Activated T-cell treated with anti-CD3 and anti-CD28 coated beads for 48 hours (primary cell): Measurements from ENCODE around the gene DAG1.
A peak's percentile ranks its signal among the peaks of the same experiment; 100 is the strongest.

Experiments used
- DNase-seq: peaks from one replicate; pipeline ENCODE4 v3.0.0-alpha.2; 2020; ENCODE audit warnings: low read depth

DAG1 gene

DNA sequence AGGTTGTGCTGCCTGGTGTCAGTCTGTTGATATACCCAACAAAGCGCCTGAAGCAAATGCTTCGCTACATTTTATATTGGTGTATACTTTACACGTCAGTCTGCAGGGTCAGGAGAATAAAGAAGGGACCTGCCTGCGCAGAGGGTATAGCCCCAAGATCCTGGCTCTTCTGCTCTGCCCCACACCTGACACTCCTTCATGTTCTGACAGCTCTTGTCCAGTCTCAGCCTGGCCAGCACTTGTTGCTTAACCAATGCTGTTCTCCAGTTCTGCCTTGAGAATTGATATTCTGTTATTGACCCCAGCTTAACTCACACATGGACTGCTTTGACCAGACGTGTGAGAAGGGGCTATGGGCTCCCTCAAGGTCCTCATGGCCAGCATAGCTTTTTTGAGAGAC, 48.4 kb downstream of the DAG1 start:
- DNase-seq = no peak

DNA sequence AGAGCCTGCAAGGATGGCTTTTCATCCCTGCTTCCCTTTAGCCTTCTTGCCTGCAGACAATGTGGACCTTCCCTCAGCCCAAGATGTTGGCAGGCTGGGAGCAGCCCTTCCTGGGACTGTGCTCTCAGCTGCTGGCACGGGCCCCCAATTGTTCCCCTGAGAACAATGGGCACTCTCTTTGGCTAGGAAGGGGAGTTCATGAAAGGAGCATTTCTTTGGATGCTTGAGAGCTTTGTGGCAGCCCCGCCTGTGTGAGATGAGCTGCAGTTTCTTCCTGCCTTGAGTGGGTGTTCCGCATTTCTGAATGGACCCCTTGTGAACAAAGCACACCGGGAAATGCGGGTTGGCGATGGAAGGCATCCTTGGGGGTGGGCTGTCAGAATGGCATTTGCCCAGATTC, 49.2 kb downstream of the DAG1 start:
- no peak for DNase-seq

DNA sequence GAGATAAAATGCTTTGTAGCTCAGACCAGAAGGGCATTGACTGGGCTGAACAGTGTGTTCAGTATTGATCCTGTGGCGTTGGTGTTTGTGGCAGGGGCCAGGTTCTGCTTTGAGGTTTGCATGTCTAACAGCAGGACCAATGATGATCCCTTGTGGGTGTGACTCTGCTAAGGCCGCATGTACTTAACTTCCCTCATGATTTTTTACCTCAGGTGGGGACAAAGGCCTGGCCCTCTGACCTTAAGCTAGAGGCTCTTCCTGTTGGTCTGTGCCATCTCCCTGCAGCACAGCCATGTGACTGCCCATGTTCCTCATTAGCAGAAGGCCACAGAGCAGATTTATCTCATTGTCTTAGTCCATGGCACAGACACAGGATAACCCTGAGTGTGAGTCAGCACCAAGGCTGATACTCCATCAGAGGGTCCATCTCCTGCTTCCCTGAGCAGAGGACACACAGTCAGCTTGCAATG, 49.9 kb downstream of the DAG1 start:
- DNase-seq = no peak

DNA sequence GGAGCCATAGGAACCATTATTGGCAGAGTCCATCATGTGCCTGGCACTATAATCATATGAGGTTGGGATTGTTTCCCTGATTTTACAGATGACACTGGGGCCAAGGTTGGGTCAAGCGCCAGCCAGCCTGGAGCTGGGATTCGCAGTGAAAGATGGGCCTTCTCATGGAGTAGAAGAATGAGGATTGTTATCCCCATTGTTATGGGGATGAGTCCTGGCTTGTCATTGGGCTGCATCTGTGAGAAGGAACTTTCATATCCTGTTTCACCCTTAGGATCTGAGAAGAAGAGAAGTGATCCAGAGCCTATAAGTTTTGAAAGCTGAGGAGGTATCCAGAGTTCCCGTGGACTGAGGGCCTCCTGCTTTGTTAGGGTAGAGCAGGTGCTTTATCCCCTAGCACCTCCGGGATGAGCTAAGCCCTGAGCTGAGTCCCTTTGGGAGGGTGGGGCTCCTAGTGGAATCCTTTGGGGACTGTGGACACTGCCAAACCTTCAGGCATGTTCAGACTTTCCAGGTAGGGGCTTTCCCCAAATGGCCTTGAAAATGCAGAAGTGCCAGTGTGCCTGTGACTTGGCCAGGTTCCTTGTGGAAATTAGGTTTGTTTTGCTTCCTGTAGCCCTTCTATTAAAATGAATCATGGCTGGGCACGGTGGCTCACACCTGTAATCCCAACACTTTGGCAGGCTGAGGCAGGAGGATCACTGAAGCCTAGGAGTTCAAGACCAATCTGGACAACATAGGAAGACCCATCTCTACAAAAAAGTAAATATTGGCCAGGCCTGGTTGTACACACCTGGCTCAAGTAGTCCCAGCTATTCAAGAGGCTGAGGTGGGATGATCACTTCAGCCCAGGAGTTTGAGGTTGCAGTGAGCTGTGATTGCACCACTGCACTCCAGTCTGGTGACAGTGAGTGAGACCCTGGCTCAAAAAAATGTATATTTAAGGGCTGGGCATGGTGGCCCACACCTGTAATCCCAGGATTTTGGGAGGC, 54.0 kb downstream of the DAG1 start:
- no peak for DNase-seq

DNA sequence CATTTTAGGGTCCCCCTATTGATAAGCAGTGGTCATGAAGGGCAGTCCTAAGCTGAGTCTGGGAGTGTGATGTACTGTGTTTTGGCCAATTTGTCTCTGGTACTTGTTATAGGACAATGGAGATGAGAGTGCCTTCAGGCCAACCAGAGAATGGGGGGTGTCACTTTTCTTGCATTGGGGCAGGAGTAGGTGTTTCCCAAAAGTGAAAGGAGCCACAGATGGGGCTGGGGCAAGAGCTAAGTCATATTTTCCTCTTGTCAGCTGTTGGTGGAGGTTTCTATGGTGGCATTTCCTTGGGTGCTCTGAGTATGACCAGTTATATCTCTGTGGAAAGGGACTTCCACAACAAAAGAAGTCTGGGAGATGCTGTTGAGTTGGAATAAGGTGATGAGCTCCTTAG, 59.5 kb downstream of the DAG1 start:
- peak; percentile 7 for DNase-seq

DNA sequence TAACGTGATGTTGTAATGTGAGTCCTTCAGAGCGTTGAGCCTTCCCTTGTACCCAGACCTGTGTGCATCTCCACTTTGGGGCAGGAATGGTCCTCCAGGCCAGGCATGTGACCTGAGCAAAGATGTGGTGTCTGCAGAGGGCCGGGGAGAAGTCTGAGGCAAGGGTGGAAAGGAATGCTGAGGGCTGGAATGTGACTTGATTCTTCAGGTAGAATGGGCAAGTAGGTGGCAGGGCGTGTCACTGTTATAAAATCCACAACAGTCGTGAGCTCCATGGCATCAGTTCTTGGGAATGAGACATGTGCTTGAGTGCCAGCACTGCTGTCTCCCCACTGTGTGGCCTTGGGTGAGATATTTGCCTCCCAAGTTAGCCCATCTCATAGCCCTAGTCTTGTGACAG, 60.2 kb downstream of the DAG1 start:
- DNase-seq = no peak

DNA sequence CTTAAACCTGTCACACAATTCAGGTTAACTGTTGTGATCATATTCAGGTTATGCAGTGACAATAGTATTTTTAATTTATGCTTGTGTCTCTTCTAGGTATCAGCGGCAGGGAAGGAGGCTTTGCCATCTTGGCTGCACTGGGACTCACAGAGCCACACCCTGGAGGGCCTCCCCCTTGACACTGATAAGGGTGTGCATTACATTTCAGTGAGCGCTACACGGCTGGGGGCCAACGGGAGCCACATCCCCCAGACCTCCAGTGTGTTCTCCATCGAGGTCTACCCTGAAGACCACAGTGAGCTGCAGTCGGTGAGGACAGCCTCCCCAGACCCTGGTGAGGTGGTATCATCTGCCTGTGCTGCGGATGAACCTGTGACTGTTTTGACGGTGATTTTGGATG, 60.6 kb downstream of the DAG1 start:
- no peak for DNase-seq

DNA sequence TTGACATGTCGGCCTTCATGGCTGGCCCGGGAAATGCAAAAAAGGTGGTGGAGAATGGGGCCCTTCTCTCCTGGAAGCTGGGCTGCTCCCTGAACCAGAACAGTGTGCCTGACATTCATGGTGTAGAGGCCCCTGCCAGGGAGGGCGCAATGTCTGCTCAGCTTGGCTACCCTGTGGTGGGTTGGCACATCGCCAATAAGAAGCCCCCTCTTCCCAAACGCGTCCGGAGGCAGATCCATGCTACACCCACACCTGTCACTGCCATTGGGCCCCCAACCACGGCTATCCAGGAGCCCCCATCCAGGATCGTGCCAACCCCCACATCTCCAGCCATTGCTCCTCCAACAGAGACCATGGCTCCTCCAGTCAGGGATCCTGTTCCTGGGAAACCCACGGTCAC, 61.2 kb downstream of the DAG1 start:
- DNase-seq = no peak

DNA sequence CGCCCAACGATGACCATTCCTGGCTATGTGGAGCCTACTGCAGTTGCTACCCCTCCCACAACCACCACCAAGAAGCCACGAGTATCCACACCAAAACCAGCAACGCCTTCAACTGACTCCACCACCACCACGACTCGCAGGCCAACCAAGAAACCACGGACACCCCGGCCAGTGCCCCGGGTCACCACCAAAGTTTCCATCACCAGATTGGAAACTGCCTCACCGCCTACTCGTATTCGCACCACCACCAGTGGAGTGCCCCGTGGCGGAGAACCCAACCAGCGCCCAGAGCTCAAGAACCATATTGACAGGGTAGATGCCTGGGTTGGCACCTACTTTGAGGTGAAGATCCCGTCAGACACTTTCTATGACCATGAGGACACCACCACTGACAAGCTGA, 61.6 kb downstream of the DAG1 start:
- DNase-seq = no peak

DNA sequence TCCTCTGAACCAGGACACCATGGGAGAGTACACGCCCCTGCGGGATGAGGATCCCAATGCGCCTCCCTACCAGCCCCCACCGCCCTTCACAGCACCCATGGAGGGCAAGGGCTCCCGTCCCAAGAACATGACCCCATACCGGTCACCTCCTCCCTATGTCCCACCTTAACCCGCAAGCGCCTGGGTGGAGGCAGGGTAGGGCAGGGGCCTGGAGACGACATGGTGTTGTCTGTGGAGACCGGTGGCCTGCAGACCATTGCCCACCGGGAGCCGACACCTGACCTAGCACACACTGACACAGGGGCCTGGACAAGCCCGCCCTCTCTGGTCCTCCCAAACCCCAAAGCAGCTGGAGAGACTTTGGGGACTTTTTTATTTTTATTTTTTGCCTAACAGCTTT, 63.0 kb downstream of the DAG1 start:
- no peak for DNase-seq

DNA sequence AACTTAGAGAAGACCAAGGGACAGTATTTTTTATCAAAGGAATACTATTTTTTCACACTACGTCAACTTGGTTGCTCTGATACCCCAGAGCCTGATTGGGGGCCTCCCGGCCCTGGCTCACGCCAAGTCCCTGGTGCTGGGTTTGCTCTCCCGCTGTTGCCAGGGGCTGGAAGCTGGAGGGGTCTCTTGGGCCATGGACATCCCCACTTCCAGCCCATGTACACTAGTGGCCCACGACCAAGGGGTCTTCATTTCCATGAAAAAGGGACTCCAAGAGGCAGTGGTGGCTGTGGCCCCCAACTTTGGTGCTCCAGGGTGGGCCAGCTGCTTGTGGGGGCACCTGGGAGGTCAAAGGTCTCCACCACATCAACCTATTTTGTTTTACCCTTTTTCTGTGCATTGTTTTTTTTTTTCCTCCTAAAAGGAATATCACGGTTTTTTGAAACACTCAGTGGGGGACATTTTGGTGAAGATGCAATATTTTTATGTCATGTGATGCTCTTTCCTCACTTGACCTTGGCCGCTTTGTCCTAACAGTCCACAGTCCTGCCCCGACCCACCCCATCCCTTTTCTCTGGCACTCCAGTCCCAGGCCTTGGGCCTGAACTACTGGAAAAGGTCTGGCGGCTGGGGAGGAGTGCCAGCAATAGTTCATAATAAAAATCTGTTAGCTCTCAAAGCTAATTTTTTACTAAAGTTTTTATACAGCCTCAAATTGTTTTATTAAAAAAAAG, 63.9 kb downstream of the DAG1 start:
- no peak for DNase-seq

DNA sequence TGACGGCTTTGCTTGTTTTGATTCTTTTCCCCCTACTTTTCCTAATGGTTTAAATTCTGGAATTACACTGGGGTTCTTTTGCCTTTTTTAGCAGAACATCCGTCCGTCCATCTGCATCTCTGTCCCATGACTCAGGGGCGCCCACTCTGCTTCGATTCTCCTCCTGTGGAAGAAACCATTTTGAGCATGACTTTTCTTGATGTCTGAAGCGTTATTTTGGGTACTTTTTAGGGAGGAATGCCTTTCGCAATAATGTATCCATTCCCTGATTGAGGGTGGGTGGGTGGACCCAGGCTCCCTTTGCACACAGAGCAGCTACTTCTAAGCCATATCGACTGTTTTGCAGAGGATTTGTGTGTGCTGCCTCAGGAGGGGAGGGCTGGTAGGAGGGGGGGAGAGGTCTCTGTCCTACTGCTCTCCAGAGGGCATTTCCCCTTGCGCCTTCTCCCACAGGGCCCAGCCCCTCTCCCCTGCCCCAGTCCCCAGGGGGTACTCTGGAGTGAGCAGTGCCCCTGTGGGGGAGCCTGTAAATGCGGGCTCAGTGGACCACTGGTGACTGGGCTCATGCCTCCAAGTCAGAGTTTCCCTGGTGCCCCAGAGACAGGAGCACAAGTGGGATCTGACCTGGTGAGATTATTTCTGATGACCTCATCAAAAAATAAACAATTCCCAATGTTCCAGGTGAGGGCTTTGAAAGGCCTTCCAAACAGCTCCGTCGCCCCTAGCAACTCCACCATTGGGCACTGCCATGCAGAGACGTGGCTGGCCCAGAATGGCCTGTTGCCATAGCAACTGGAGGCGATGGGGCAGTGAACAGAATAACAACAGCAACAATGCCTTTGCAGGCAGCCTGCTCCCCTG, 64.7 kb downstream of the DAG1 start:
- no peak for DNase-seq

DNA sequence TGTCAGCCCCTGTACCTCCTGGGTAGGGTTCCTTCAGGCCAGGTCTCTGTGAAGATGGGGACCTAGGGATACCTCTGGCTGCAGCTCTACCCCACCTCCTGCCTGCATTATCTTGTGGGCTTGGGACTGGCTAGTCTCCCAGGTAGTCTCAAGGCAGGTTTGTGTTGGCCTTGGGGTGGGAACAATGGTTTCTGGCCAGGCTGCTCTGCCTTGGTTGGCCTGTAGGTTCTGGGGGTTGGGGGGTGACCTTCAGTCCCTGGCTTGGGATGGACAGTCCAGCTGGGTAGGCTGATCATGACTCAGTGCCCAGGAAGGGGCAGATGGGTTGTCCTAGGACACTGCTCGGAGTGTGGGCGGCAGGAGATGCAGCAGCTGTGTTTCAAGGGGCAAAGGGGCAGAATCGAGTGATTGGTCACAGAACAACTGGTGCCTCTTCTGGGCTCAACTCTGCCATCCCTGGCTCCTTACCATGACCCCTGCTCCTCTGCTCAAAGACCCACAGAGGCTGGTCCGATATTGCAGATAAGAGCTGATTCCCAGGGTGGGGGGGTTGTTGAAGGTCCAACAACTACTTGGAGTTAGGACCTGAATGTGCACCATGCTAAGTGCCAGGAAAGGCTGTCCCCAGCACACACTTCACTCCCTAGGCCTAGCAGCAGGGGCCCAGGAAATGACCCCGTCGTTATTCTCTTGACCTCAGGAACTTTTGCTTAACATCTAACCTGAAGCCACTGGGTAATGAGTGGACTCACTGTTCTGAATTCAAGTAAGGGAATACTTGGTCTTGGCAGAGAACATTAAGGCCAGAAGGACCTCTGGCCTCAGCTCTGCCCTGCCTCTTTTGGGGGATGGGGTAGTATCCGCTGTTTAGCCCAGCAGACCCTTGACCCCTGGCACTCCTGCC, 66.2 kb downstream of the DAG1 start:
- DNase-seq = no peak

DNA sequence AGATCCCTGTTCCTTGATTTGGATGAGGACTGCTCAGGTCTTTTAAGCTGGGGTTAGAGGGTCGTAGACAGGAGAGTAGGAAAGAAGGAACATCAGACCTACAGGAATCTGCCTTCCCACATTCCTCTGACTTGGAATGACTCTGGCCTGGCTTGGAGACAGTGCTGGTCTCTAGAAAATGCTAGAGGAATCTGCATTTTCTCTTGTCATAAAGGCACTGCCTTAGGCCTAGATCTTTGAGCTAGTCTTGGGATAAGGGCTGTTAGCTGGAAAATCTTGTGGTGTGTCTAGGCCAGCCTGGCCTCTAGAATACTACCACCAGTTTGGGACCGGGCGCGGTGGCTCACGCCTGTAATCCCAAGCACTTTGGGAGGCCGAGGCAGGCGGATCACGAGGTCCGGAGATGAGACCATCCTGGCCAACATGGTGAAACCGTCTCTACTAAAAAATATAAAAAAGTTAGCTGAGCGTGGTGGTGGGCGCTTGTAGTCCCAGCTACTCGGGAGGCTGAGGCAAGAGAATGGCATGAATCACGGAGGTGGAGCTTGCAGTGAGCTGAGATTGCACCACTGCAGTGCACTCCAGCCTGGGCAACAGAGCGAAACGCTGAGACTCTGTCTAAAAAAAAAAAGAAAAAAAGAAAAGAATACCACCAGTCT, 66.9 kb downstream of the DAG1 start:
- DNase-seq = no peak

DNA sequence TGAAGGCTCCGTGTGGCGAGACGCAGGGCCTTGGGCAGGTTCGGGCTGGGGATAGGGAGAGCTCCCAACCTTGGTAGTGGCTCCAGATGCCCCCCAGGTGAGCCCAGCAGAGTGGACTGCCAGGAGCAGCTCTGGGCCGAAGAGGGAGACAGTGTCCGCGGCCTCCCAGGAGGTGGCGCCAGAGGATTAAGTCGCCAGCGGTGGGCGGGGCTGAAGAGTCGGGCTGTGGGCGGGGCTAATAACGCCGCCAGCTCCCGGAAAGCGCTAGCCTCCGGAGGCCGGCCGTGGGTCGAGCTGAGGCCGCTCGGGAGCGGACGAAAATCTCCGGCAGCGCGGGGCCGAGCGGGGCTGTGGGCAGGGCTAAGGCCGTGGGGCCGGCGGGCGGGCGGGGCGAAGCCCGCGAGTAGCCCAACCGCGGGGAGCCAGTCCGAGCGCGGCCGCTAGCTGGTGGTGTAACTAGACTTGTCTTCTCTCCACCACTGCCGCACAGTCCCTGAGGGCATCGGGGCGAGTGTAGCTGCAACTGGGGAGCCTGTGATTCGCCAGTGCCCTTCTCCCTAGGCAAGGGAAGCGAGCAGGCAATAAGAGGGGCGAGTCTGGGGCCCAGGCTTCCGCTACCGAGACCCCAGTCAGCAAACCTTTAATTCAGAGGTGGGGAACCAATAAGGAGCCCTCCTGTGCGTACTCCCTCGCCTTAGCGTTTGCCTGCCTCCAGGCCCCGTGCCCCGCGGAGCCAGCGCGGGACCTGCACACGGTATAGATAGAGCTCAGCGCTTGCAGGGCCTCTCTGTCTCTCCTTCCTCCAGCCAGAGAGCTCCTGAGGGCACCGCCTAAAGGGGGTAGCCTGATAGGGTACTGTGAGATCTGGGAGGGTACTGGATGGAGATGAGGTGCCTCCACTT, 69.8 kb downstream of the DAG1 start:
- peak; percentile 89 for DNase-seq

DNA sequence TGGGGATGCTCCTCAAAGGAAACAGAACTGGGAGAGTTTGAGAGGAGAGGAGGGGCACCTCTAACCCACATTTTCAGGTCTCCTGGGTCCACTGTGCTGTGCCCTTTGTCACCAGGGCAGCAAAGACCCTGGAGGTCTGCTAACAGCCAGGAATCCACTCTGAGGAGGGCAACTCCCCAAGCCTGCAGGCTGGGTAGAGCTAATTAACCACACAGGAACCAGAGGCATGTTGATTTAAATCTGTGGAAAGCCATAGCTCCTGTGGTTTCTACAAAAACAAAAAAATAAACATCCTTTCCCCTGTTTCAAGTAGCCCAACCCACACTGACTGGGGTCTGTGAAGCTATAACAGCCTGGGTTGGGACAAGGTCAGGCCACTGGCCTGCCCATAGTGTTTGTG, 82.0 kb downstream of the DAG1 start:
- no peak for DNase-seq

DNA sequence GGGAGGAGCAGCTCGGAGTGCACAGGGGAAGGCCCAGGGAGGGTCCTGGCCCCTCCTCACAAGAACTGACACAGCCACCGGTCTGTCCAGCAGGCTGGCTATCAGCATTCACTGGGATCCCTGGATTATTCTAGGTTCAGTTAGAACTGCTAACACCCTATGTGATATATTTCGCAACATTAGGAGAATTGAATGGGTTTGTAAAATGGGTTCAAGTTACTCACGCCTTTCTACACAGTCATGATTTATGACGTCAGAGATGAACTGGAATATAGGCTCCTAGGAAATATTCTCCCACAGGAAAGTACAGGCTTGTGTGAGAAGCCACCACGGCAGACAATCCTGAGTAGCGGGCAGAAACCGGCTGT, 83.2 kb downstream of the DAG1 start:
- no peak for DNase-seq

DNA sequence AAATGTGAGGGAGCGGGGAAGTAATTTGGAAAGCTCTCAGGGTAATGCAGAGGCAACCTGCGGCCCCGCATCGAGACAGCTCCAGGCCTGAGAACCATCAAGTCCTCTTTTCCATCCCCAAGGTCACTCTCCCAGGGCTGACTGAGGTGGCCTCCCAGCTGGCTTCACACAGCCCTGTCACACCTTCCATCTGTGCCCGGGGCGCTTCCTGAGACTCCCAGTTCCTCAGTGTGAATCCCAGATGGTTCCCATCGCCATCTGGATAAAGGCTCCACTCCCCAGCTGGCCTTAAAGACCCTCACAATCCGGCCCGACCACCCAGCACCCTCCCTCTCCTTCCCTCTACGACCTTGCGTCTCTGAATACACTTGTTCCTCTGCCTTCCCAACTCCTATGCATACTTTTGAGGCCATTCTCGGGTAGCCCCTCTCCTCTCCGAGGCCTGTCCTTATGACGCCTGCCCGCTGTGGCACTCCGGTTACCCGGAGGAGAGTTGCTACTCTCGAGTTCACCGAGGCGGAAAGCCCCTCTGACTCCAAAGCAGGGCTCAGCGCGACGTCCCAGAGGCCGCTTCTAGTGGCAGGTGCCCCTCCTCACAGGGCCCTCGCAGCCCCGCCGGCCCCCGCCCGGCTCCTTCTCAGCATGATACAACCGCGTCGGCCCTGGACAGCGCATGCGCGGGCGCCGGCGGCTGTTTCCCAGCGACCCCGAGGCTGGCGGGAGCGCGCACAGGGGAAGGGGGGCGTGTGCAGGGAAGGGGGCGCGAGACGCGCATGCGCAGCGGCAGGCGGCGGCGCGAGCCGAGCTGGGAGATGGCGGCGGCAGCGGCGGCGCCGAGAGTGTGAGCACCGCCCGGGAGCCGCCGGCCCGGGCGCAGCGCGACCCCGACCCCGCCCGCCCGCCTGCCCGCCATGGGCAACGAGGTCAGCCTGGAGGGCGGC, 83.9 kb downstream of the DAG1 start, which contains the start of gene BSN:
Gene BSN (plus strand): TSS at position 786 of the 941 bp plus-strand sequence. CDS start 126 bp downstream, at position 912.
- DNase-seq = peak; percentile 91
